Activated naive CD4-positive, alpha-beta T cell treated with anti-CD3 and anti-CD28 coated beads, Interleukin-2, amount 50 U/mL, for 24 hours (primary cell): ENCODE results near the gene ZPR1.

Source experiments
- H3K27ac Mint-ChIP-seq: one replicate; pipeline ENCODE4 v1.8.0; 2021; ENCODE audit warnings: mild to moderate bottlenecking, mixed read lengths
- H3K27me3 Mint-ChIP-seq: one replicate; pipeline ENCODE4 v1.8.0; 2021; ENCODE audit warnings: mixed read lengths
- H3K36me3 Mint-ChIP-seq: one replicate; pipeline ENCODE4 v1.8.0; 2021; ENCODE audit warnings: mixed read lengths
- H3K4me1 Mint-ChIP-seq: one replicate; pipeline ENCODE4 v1.8.0; 2021; ENCODE audit warnings: mixed read lengths
- H3K4me3 Mint-ChIP-seq: one replicate; pipeline ENCODE4 v1.8.0; 2021; ENCODE audit warnings: mild to moderate bottlenecking, mixed read lengths
- H3K9me3 Mint-ChIP-seq: one replicate; pipeline ENCODE4 v1.8.0; 2021; ENCODE audit warnings: mixed read lengths

ZPR1 gene

GRCh38 chr11:116750070-116750718, 37.6 kb downstream of the ZPR1 start:
- Mint-ChIP-seq H3K9me3 (no peaks in the 10 kb centered on the region), H3K4me1 (no peaks in the 10 kb centered on the region), H3K36me3 (peaks cover 11% of the 10 kb centered on the region), H3K27ac (no peak overlapping the region), H3K4me3 (no peak overlapping the region), H3K27me3 (no peaks in the 10 kb centered on the region)

GRCh38 chr11:116742104-116742503, 45.7 kb downstream of the ZPR1 start:
- no peak overlapping the region for H3K4me3 Mint-ChIP-seq
- H3K36me3 Mint-ChIP-seq: peaks cover 5% of the 10 kb centered on the region
- H3K27me3 Mint-ChIP-seq: no peaks in the 10 kb centered on the region
- H3K9me3 Mint-ChIP-seq: no peaks in the 10 kb centered on the region
- H3K27ac Mint-ChIP-seq: no peak overlapping the region
- peaks cover 4% of the 10 kb centered on the region for H3K4me1 Mint-ChIP-seq

- no peak overlapping the region for H3K27ac Mint-ChIP-seq
- H3K36me3 Mint-ChIP-seq: peaks cover 2% of the 10 kb centered on the region
- H3K9me3 Mint-ChIP-seq: no peaks in the 10 kb centered on the region
- H3K4me1 Mint-ChIP-seq: peaks cover 4% of the 10 kb centered on the region
- no peaks in the 10 kb centered on the region for H3K27me3 Mint-ChIP-seq
- H3K4me3 Mint-ChIP-seq: no peak overlapping the region
Measured at GRCh38 chr11:116740741-116741140, 47.1 kb downstream of the ZPR1 start.

GRCh38 chr11:116738975-116739374, 48.8 kb downstream of the ZPR1 start:
- Mint-ChIP-seq H3K36me3 (no peaks in the 10 kb centered on the region), H3K27me3 (no peaks in the 10 kb centered on the region), H3K4me3 (no peak overlapping the region), H3K27ac (no peak overlapping the region), H3K9me3 (no peaks in the 10 kb centered on the region), H3K4me1 (peaks cover 4% of the 10 kb centered on the region)

GRCh38 chr11:116736763-116737162, 51.1 kb downstream of the ZPR1 start:
- H3K9me3 Mint-ChIP-seq: no peaks in the 10 kb centered on the region
- H3K4me1 Mint-ChIP-seq: peaks cover 8% of the 10 kb centered on the region
- no peak overlapping the region for H3K27ac Mint-ChIP-seq
- H3K36me3 Mint-ChIP-seq: no peaks in the 10 kb centered on the region
- no peak overlapping the region for H3K4me3 Mint-ChIP-seq
- H3K27me3 Mint-ChIP-seq: no peaks in the 10 kb centered on the region

- Mint-ChIP-seq H3K4me3 (no peak overlapping the region), H3K4me1 (peaks cover 8% of the 10 kb centered on the region), H3K9me3 (no peaks in the 10 kb centered on the region), H3K27me3 (no peaks in the 10 kb centered on the region), H3K36me3 (no peaks in the 10 kb centered on the region), H3K27ac (no peak overlapping the region)
Measured at GRCh38 chr11:116733969-116734508, 53.8 kb downstream of the ZPR1 start.

- Mint-ChIP-seq H3K27ac (no peak overlapping the region), H3K4me3 (no peak overlapping the region), H3K4me1 (peaks cover 8% of the 10 kb centered on the region), H3K36me3 (no peaks in the 10 kb centered on the region), H3K9me3 (no peaks in the 10 kb centered on the region), H3K27me3 (no peaks in the 10 kb centered on the region)
Measured at GRCh38 chr11:116733043-116733755, 54.6 kb downstream of the ZPR1 start.

GRCh38 chr11:116732271-116733042, 55.4 kb downstream of the ZPR1 start:
- Mint-ChIP-seq H3K9me3 (no peaks in the 10 kb centered on the region), H3K4me3 (no peak overlapping the region), H3K4me1 (peaks cover 8% of the 10 kb centered on the region), H3K36me3 (no peaks in the 10 kb centered on the region), H3K27ac (no peak overlapping the region), H3K27me3 (no peaks in the 10 kb centered on the region)

- Mint-ChIP-seq H3K27ac (no peak overlapping the region), H3K4me3 (no peak overlapping the region), H3K36me3 (no peaks in the 10 kb centered on the region), H3K27me3 (no peaks in the 10 kb centered on the region), H3K4me1 (peaks cover 8% of the 10 kb centered on the region), H3K9me3 (no peaks in the 10 kb centered on the region)
Measured at GRCh38 chr11:116731821-116732220, 56.0 kb downstream of the ZPR1 start.

GRCh38 chr11:116731097-116731761, 56.6 kb downstream of the ZPR1 start:
- peaks cover 1% of the 10 kb centered on the region for H3K27me3 Mint-ChIP-seq
- no peak overlapping the region for H3K27ac Mint-ChIP-seq
- no peaks in the 10 kb centered on the region for H3K9me3 Mint-ChIP-seq
- no peak overlapping the region for H3K4me3 Mint-ChIP-seq
- H3K36me3 Mint-ChIP-seq: no peaks in the 10 kb centered on the region
- H3K4me1 Mint-ChIP-seq: peaks cover 8% of the 10 kb centered on the region

- Mint-ChIP-seq H3K27me3 (peaks cover 1% of the 10 kb centered on the region), H3K4me1 (peaks cover 8% of the 10 kb centered on the region), H3K36me3 (no peaks in the 10 kb centered on the region), H3K9me3 (no peaks in the 10 kb centered on the region), H3K27ac (no peak overlapping the region), H3K4me3 (no peak overlapping the region)
Measured at GRCh38 chr11:116730601-116731000, 57.2 kb downstream of the ZPR1 start.

- no peaks in the 10 kb centered on the region for H3K9me3 Mint-ChIP-seq
- peaks cover 8% of the 10 kb centered on the region for H3K4me1 Mint-ChIP-seq
- no peaks in the 10 kb centered on the region for H3K36me3 Mint-ChIP-seq
- H3K27me3 Mint-ChIP-seq: peaks cover 1% of the 10 kb centered on the region
- H3K27ac Mint-ChIP-seq: no peak overlapping the region
- H3K4me3 Mint-ChIP-seq: no peak overlapping the region
Measured at GRCh38 chr11:116730241-116730561, 57.6 kb downstream of the ZPR1 start.

- Mint-ChIP-seq H3K27me3 (peaks cover 1% of the 10 kb centered on the region), H3K9me3 (no peaks in the 10 kb centered on the region), H3K4me3 (no peak overlapping the region), H3K27ac (no peak overlapping the region), H3K36me3 (no peaks in the 10 kb centered on the region), H3K4me1 (peaks cover 8% of the 10 kb centered on the region)
Measured at GRCh38 chr11:116729501-116730240, 58.2 kb downstream of the ZPR1 start.

- no peak overlapping the region for H3K27ac Mint-ChIP-seq
- no peaks in the 10 kb centered on the region for H3K9me3 Mint-ChIP-seq
- H3K4me1 Mint-ChIP-seq: peaks cover 8% of the 10 kb centered on the region
- no peak overlapping the region for H3K4me3 Mint-ChIP-seq
- peaks cover 1% of the 10 kb centered on the region for H3K27me3 Mint-ChIP-seq
- no peaks in the 10 kb centered on the region for H3K36me3 Mint-ChIP-seq
Measured at GRCh38 chr11:116727990-116728389, 59.8 kb downstream of the ZPR1 start.
